ENCODE data around the gene ACOT8.

- TF ChIP-seq POLR2A (IDR thresholded peaks at IDR 0.05), result no peak
- no peak for TF ChIP-seq CTCF (IDR thresholded peaks at IDR 0.05 in 4 of 5, conservative IDR thresholded peaks at IDR 0.05 in 1 of 5)
Observed at GRCh38 chr20:45822857-45823256, 34.3 kb downstream of the ACOT8 start.
